HG02840 (cell line): Measurements from ENCODE around the gene TMPRSS3.
"Not testable (repeated sequence)": the region's sequence is repeated elsewhere in the genome, so short reads cannot be mapped to it uniquely, and the experiment has no call there.

Experiments used
- ATAC-seq: cut with Tn5 transposase; IDR thresholded peaks from one replicate; pipeline ENCODE4 v1.9.1; 2021; ENCODE audit warnings: mild to moderate bottlenecking, moderate library complexity, moderate number of reproducible peaks; ENCODE audit not compliant: unreplicated experiment, low FRiP score

TMPRSS3 gene

GRCh38 chr21:42411197-42411869, 15.5 kb upstream of the TMPRSS3 start:
- ATAC-seq, result no peak

- ATAC-seq, result no peak
Measured at GRCh38 chr21:42409366-42409765, 13.5 kb upstream of the TMPRSS3 start.

- not testable (repeated sequence) for ATAC-seq
Measured at GRCh38 chr21:42408718-42409117, 12.9 kb upstream of the TMPRSS3 start.

GRCh38 chr21:42407476-42407875, 11.6 kb upstream of the TMPRSS3 start:
- no peak for ATAC-seq

- ATAC-seq, result no peak
Measured at GRCh38 chr21:42406866-42407265, 11.0 kb upstream of the TMPRSS3 start.

- no peak for ATAC-seq
Measured at GRCh38 chr21:42406201-42406621, 10.4 kb upstream of the TMPRSS3 start.

GRCh38 chr21:42405064-42406013, 9.5 kb upstream of the TMPRSS3 start:
- no peak for ATAC-seq

GRCh38 chr21:42404539-42404938, 8.7 kb upstream of the TMPRSS3 start:
- ATAC-seq, result no peak

GRCh38 chr21:42403611-42404231, 7.9 kb upstream of the TMPRSS3 start, which contains the start of gene UBASH3A:
Gene UBASH3A, plus strand, starts transcription at chr21:42403902. Its CDS starts 44 bp downstream, at chr21:42403946.
- ATAC-seq, result no peak

- no peak for ATAC-seq
Measured at GRCh38 chr21:42401820-42402251, 6.0 kb upstream of the TMPRSS3 start.

GRCh38 chr21:42401154-42401553, 5.3 kb upstream of the TMPRSS3 start:
- no peak for ATAC-seq

GRCh38 chr21:42400525-42400924, 4.7 kb upstream of the TMPRSS3 start:
- no peak for ATAC-seq

- no peak for ATAC-seq
Measured at GRCh38 chr21:42398436-42399028, 2.7 kb upstream of the TMPRSS3 start.

GRCh38 chr21:42397746-42398394, 2.0 kb upstream of the TMPRSS3 start:
- ATAC-seq, result no peak

- no peak for ATAC-seq
Measured at GRCh38 chr21:42396799-42397745, 1.2 kb upstream of the TMPRSS3 start.

GRCh38 chr21:42395302-42395701, 550 bp downstream of the TMPRSS3 start:
- no peak for ATAC-seq

GRCh38 chr21:42393443-42393950, 2.4 kb downstream of the TMPRSS3 start:
- no peak for ATAC-seq

GRCh38 chr21:42392731-42393442, 3.0 kb downstream of the TMPRSS3 start:
- no peak for ATAC-seq
